Urinary bladder (tissue), 4 donors: ENCODE measurements around the gene ADARB2. TPM values are rescaled to one million over a fixed set of nuclear protein-coding genes. Genes with fewer than 3 reads are reported as not detected.

Experiments
- DNase-seq: peaks from one replicate; pipeline ENCODE4 v3.0.0-alpha.2; 2015; ENCODE audit errors: extremely low spot score
- H3K27ac ChIP-seq: one replicate; pipeline ENCODE4 v1.5.1; 2013; ENCODE audit warnings: low read depth, mild to moderate bottlenecking, moderate library complexity
- H3K36me3 ChIP-seq: one replicate; pipeline ENCODE4 v1.6.1; 2013; ENCODE audit warnings: mild to moderate bottlenecking, moderate library complexity; ENCODE audit not compliant: insufficient read depth
- H3K4me1 ChIP-seq: one replicate; pipeline ENCODE4 v1.6.1; 2013; ENCODE audit warnings: mild to moderate bottlenecking, moderate library complexity; ENCODE audit not compliant: insufficient read depth
- H3K4me3 ChIP-seq: one replicate; pipeline ENCODE4 v1.5.1; 2013; ENCODE audit warnings: low read depth, low read length
- WGBS: extraction: QIAGEN DNeasy Blood & Tissue Kit; methylation state at CpG from one replicate; pipeline ENCODE4 v1.1.7; 2013; 5-methylcytosine and 5-hydroxymethylcytosine counted together
- polyA plus RNA-seq: library from polyadenylated mRNA; stranded (reverse); fragments of 200-250 nt; gene quantifications from one replicate; pipeline ENCODE4 v1.2.3, GENCODE V29; 2013
- total RNA-seq: library from RNA; depleted of rRNA; stranded (reverse); fragments of >200 nt; gene quantifications from one replicate; pipeline ENCODE4 v1.2.3, GENCODE V29; 2014
- donor health status: healthy with polysubstance abuse.
- donor health status: healthy.

The ADARB2 gene
- total and polyA plus RNA-seq, 2 donors, result 0.26 to 1.0 TPM

DNA sequence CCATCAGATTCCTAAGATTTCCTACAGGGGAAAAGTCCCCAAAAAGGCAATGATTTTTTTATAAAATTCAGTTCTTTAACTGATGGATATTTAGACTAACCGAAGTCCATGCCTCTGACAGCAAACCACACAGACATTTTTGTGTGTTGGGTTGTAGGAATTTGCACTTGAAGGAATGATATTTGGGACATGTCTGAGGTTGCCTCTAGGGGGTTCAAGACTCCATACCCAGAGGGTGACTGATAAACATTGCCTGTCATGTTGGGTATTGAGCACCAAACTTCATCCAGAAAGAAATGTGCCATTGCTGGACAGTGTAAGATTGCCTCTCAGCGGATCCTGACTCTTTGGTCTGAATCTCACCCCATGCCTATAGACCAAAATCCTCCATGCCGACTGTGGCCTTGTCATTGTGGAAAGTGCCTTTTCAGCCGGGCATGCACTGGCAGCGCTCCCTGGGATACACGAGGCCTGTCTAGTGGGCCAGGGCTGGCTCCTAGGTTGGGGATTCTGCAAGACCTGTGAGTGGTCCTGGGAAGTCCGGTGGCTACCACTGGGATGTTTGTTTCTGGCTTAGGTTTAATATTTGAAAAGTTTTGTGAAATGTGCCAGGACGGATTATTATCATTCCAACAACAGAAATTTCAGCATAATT lies 428.2 kb downstream of the ADARB2 start:
- 86% methylated on average over 8 of the region's 8 CpGs for WGBS
- H3K36me3 ChIP-seq, result no peaks in the 10 kb centered on the region
- H3K4me1 ChIP-seq, result no peaks in the 10 kb centered on the region
- DNase-seq, result no peak
- H3K27ac ChIP-seq, result no peak overlapping the region
- H3K4me3 ChIP-seq, result no peak overlapping the region

DNA sequence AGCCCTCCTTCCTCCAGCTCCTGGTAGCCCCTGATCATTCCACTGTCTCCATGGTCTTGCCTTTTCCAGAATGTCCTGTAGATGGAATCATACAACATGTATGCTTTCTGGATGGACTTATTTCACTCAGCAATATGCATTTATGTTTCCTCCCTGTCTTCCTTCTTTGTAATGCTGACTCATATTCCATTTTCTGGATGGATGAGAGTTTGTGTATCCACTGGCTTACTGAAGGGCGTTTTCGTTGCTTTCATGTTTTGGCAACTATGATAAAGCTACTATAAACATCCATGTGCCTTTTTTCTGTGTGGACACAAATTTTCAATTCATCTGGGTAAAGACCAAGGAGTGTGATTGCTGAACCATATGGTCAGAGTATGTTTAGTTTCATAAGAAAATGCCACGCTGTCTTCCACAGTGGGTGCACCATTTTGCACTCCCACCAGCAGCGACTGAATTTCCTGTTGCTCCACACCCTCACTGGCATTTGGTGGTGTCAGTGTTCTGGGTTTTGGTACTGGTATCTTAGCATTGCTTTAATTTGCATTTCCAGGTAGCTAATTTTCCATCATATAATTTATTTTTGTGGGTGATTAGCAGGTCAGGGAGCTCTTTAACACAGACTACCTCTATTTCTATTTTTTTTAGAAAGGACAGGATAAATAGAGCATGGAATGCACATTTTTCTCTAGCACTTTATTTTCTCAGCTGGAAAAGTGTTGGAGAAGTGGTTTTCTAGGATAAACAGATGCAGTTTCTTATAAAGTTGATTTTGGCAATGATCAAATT lies 429.0 kb downstream of the ADARB2 start:
- Histone ChIP-seq H3K27ac (no peak overlapping the region), H3K4me1 (no peaks in the 10 kb centered on the region), H3K4me3 (no peak overlapping the region), H3K36me3 (no peaks in the 10 kb centered on the region)
- WGBS, result 43% methylated on average over 4 of the region's 4 CpGs
- DNase-seq, result no peak

DNA sequence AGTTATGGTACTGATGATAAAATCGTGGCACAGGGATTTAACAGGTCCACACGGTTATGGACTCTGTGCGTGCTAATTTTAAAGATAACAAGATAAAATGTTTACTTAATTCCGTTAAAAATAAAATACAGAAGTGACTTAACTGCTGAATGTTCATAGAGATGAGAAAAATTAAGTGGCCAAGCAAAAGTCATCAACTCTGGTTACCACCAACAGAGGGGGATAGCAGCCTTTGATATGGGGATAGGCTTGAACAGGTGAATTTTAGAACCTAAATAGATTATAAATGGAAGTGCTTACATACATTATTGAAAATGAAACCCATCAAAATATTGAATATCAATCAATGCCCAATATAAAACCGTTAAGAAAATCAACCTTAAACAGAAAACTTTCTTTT lies 436.2 kb downstream of the ADARB2 start:
- H3K27ac ChIP-seq, result no peak overlapping the region
- H3K4me1 ChIP-seq, result no peaks in the 10 kb centered on the region
- no peaks in the 10 kb centered on the region for H3K36me3 ChIP-seq
- no peak overlapping the region for H3K4me3 ChIP-seq
- no peak for DNase-seq
- WGBS, result 62% methylated on average over 5 of the region's 5 CpGs

DNA sequence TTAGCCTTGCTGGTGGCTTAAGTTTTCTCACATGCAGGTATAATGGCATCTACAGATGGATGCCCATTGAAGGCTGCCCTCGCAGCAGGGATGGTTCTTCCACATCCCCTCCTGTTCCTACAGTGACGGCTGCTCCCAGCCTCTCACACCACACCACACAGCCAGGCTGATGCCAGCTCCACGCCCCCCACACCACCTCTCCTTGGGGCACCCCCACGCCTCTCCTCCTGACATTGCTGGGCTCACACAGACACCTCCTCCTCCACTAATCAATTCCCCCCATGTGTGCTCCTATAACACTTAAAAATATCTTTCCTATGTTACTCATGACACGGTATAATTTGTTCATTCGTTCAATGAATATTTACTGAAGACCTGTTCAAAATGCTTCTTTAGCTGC lies 437.1 kb downstream of the ADARB2 start:
- Histone ChIP-seq H3K36me3 (no peaks in the 10 kb centered on the region), H3K4me1 (no peaks in the 10 kb centered on the region), H3K4me3 (no peak overlapping the region), H3K27ac (no peak overlapping the region)
- DNase-seq, result no peak
- 83% methylated on average over 6 of the region's 6 CpGs for WGBS

DNA sequence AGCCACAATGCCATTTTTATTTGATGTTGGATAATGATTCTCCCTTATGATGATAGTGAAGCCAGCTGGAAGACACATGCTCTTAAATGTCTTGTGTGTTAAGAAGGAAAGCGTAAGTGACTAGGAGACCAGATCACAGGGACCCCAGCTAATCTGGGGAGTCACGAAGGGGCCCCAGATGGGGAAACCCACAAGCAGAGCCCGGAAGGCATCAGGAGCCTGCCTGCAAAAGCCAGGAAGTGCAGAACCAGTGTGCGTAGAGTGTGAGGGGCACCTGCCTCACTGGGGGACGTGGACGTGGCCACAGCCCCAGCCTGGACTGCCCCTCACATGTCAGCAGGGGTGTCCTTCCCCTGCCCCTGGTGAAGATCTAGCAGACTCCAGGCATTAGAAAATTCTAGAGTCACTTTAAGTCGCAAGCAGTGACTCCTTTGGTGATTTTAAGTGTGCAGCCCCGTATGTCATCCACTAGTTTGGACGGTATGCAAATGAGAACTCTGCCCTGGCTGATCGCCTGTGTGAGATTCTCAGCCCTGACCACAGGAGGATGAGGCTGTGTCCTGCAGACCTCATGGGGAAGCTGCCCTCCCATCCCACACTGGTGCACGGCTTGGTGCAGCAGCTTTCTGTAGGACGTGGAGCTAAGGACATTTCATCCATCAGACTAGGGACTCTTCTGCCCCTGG lies 438.1 kb downstream of the ADARB2 start:
- no peaks in the 10 kb centered on the region for H3K36me3 ChIP-seq
- H3K4me3 ChIP-seq, result no peak overlapping the region
- DNase-seq, result no peak
- H3K4me1 ChIP-seq, result no peaks in the 10 kb centered on the region
- H3K27ac ChIP-seq, result no peak overlapping the region
- WGBS, result 61% methylated on average over 12 of the region's 12 CpGs

DNA sequence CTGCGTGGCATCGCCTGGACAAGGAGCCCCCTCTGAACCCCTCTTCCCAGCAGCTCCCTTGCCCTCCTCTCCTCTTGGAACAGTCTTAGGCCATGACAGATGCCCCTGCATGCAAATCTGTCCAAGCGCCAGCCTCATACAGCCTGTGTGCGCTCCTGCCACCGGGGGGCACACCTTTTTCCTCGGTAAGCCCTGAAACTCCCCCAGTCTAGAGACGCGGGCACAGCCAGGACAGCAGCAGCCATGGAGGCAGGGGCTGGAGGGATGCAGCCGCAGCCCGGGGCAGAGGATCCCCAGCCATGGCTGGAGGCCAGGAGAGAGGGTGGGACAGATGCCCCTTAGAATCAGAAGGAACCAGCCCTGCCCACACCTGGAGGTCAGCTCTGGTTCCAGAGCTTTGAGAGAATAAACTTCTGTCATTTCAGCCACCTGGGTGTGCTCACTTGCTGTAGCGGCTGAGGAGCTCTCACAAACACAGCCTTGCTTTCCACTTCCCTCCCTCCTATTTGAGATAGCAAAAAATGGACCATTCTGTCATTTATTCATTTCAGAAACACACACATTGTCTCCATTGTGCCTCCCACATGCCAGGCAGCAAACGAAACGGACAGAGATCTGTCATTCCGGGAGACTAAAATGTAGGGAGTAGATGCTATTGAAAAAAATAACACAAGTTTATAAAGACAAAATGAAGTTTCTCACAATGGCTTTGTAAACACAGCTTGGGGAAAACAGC lies 439.6 kb downstream of the ADARB2 start:
- no peak overlapping the region for H3K4me3 ChIP-seq
- H3K27ac ChIP-seq, result no peak overlapping the region
- no peaks in the 10 kb centered on the region for H3K36me3 ChIP-seq
- DNase-seq, result no peak
- H3K4me1 ChIP-seq, result no peaks in the 10 kb centered on the region
- 53% methylated on average over 14 of the region's 14 CpGs for WGBS

DNA sequence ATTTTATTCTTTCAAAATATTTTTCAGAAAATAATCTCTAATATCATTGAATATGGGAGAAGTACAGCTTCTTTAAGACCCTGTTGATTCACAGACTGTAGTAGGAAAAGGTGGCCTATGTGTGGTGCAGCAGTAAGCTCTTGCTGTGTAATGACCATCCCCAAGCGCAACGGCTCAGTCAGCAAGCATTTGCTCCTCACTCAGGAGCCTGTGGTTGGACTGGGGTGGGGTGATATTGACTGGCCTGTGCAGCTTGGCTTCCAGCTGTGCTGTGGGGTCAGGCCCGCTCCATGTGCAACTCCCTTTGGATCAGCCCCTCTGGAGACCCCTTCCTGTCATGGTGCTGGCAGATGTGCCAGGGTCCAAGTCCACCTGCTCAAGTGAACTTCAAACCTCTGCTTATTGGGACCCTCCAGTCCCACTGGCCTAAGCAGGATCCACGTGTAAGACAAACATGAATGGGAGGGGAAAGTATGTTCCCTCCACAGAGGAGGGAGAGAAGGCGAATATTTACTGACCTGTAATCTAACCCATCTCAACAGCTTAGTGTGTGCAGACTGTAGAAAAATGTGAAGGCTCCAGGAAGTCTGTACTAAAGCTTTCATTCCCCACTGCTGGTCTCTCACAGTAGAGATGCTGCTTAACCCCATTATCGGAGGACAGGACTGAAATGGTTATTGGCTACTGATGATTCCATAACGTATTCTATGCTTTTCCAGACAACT lies 441.4 kb downstream of the ADARB2 start:
- 80% methylated on average over 7 of the region's 7 CpGs for WGBS
- H3K4me3 ChIP-seq, result no peak overlapping the region
- H3K4me1 ChIP-seq, result no peaks in the 10 kb centered on the region
- DNase-seq, result no peak
- no peak overlapping the region for H3K27ac ChIP-seq
- H3K36me3 ChIP-seq, result no peaks in the 10 kb centered on the region

DNA sequence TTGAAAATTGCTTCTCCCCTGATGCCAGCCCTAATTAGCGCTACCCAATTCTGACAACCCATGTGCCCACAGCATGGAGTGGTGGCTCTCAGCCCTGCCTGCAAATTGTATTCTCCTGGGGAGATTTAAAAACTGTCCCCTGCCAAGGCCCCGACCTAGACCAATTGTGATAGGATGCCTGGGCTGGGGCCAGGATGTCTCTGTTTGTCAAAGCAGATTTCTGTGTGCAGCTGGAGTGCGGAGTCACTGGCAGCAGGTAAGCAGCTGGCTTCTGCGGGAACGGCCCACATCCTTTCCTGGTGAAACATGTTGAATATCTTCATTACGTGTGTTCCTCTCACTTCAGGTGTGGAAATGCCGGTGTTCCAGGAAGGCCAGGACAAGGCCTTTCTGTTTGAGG lies 442.6 kb downstream of the ADARB2 start:
- no peak for DNase-seq
- no peak overlapping the region for H3K27ac ChIP-seq
- 88% methylated on average over 7 of the region's 7 CpGs for WGBS
- no peak overlapping the region for H3K4me3 ChIP-seq
- no peaks in the 10 kb centered on the region for H3K4me1 ChIP-seq
- H3K36me3 ChIP-seq, result no peaks in the 10 kb centered on the region

DNA sequence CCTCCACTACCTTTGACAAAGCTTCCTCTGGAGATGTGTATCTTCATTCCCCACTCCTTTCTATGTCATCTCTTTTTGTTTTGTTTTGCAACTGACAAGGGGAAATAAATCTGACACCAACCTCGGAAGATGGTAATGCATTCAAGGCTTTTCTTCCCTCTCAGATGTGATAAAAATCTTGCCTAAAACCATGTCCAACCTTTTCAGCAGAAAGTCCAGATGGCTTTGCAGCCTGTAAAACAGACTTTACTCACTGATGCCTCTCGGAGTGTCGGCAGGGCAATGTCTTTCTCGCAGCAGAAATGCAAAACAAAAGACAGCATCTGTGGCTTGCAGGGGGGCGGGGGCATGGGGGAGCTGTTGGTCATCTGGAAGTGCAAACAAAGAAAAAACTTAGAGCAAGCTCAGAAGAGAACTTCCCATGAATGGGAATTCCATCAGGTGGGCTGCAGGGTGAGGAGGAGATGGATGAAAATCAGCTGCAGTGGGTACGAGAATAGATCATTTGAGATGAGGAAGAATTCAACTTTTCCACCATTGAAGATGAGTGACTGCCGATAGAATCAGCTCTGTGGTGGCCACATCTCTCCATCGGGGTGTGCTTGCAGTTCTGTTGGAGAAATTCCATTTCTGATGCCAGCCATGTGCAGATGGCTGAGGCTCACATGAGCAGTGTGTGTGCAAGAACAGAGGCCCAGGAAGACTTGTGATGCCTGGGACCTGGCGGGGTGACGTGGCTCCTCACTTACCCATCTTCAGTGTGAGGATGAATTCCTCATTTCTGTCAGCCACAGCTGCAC lies 443.5 kb downstream of the ADARB2 start:
- Histone ChIP-seq H3K4me3 (no peak overlapping the region), H3K4me1 (no peaks in the 10 kb centered on the region), H3K36me3 (no peaks in the 10 kb centered on the region), H3K27ac (no peak overlapping the region)
- DNase-seq, result no peak
- WGBS, result 44% methylated on average over 10 of the region's 10 CpGs

DNA sequence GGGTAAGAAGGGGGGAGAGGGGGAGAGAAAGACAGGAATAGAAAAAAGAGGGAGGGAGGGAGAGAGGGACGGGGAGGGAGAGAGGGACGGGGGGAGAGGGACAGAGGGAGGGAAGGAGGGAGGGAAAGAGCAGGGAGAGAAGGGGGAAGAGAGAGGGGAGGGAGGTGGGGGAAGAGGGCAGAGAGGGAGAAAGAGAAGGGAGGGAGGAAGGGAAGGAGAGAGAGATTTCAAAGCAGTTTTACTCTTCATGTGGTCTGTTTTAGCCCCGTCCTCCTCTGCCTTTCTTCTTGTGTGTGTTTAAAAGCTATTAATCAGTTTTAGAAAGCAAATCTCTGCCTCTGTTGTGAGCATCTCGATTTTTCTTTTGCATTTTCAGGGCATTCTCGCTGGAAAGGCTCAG lies 444.2 kb downstream of the ADARB2 start:
- Histone ChIP-seq H3K27ac (no peak overlapping the region), H3K4me1 (no peaks in the 10 kb centered on the region), H3K36me3 (no peaks in the 10 kb centered on the region), H3K4me3 (no peak overlapping the region)
- DNase-seq, result no peak
- WGBS, result 6% methylated on average over 5 of the region's 5 CpGs

DNA sequence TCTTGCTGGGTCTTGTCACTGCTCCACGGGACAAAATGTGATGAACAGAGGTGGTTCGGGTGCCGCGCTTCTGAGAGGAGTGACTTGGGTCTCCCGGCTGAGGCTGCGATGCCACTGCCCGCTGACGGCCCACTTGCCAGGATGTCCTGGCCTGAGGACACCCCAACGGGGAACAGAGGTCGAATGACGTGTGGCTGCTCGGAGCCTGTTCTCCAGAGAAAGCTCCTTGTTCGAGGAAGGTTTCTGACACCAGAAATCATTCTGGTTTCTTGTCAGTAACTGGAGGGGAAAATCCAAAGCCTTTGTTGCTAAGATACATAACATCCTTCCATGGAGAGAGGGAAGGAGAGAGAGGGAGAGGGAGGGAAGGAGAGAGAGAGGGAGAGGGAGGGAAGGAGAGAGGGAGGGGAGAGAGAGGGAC lies 444.7 kb downstream of the ADARB2 start:
- Histone ChIP-seq H3K4me3 (no peak overlapping the region), H3K4me1 (no peaks in the 10 kb centered on the region), H3K27ac (no peak overlapping the region), H3K36me3 (no peaks in the 10 kb centered on the region)
- DNase-seq, result no peak
- WGBS, result 80% methylated on average over 13 of the region's 13 CpGs

DNA sequence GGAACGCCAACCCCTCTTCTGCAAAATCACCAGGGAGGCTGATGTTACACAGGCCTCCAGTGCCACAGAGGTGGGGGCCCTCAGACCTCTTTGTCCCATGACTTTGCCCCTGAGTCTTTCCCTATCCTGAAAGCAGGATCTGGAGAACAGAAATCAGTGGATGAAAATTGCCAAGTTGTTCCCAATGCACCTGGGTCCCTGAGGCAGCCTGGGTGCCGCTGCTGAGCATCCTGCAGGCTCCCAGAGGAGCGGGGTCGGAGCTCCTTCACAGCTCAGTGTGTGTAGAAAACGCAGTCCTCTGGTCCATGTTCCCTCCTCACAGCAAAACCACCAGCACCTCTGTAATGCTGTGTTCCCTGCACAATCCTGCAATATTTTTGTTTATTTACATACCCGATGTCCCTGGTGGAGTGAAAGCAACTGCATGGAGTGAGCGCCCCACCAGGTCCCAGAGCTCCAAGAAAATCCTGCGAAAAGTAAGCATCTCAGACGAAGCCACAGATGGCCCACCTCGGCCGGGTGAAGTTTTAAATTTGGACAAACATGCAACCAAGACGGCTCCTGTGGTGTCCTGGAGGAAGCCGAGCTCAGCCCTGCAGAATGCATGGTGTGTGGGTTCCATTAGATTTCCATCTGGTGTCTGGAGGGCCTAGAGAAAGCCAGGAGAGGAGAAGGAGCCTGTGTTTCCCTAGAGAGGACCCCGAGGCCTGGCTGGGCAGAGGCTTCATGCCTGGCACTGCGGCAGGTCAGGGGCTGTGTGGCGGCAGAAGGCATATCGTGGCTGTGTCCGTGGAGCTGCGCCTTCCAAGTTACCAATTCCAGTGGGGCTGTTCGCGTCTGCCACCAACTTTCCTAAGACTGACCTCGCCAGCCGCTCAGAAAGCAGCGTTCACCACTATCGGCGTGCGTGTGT lies 445.9 kb downstream of the ADARB2 start:
- no peak overlapping the region for H3K27ac ChIP-seq
- H3K36me3 ChIP-seq, result no peaks in the 10 kb centered on the region
- no peak overlapping the region for H3K4me3 ChIP-seq
- DNase-seq, result no peak
- WGBS, result 90% methylated on average over 27 of the region's 27 CpGs
- no peaks in the 10 kb centered on the region for H3K4me1 ChIP-seq
